ENCODE results near the gene NAV2. TPM values are rescaled to one million over a fixed set of nuclear protein-coding genes. Genes with fewer than 3 reads are reported as not detected.
A peak's percentile ranks its signal among the peaks of the same experiment; 100 is the strongest.

Gene NAV2
- total RNA-seq, 1 donor from 2014 or later, result 33.2 TPM

DNA sequence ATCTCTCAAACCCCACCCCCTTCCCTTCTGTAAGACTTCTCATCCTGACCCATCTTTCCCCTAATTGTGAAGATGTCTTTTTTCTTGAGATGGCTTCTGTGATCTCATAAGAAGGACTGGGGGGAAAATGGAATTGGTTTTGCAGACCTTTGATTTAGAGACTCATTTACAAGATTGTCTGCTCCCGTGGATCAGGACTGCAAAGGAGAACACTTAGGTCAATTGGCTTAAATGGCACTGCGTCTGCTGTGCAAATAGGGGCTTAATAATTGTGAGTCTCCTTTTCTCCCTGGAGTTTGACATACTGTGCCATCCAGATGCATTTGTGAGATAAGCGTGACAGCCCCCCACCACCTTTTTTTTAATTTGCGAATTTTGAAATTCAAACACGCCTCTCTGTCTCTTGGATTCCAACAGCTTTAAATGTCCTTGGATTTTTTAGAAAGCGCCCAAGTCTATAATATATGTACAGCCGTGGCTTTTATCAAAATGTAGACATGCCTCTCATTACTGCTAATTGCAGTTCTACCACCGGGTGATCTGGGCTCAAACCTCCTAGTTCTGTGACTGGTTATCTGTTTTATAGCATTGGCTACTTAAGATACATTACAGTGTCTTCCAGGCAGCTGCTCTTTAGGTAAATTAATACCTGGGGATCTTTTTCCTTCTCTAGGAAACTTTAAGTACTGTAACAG is 297.7 kb downstream of the NAV2 start:
- DNase-seq (ENCODE audit: low spot score), result no peak
- no peak for ATAC-seq
- intact Hi-C loops (cut with DNase I), result no loop called here

DNA sequence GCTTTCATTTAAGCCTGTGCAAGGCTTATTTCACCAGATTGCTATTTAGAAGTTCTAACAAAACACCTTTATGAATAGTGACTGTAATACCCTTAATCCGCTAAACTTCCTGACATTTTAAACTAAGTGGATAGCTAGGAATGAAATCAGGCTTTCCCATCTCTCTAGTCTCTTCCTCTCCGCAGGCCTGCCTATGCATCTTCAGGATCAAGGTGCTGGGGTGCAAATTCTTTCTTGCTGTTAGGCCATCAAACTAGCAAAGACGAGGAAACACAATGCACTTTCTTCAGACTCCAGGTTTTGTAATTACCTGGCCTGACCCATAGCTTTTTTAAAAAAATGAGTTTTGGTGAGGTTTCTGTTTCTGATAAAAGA is 298.2 kb downstream of the NAV2 start:
- no peak for DNase-seq (ENCODE audit: low spot score)
- intact Hi-C loops (cut with DNase I), result no loop called here
- ATAC-seq, result no peak

DNA sequence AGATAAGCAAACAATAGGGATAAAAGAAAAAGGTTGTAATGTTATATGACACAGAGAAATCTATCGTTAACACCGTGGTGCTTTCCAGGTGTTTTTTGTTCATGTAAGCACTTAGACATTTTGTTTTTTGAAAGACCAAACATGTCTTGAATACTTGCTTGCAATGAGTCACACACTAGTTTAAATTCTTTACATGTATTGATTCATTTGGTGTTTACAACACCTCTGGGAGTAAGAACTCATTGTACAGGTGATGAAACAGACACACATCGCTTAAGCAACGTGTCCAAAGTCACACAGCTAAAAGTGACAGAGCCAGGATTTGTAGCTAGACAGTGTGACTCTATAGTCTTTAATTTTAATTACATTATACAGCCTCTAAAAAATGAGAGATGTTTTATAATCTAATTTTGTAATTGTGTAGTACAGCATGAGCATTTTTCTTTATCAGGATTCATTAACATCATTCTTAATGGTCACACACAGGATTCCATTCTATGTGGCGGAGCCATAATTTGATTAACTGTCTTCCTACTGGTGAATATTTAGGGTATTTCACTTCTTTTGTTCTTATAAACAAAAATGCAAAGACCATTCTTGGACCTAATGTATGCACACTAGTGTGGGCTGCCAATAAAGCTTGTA is 298.8 kb downstream of the NAV2 start:
- ATAC-seq, result no peak
- no peak for DNase-seq (ENCODE audit: low spot score)
- intact Hi-C loops (cut with DNase I), result no loop called here

DNA sequence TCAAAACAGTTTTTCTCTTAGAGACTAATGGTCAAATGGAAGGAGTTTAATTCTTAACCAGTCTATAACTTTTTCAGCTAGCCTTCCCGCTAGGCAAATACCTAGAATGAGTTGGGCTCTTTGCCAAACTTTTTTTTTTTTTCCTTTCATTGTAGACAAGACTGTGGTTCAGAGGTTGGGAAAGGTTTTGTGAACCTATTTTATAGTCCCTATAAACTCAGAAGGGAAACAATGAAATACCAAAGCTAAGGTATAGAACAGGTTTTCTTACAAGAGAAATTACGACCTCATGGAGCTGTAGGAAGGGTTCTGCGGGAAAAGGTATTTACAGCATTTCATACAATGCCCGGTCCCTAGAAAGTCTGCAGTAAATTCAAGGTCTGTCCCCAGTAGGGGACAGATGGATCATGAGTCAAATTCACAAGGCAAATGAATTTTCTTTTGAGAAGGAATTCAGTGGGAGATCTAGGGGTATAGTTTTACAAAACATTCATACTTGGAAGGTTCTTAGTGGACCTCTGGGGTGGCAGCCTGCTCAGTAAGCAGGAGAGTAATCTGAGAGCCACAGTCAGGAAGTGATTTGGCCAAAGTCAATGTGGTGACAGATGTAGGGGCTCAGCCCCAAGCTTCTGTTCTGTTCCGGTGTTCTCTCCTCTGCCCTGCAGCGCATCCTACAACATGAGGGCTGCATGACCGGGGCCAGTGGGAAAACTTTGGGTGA is 300.9 kb downstream of the NAV2 start:
- no peak for ATAC-seq
- intact Hi-C loops (cut with DNase I), result no loop called here

DNA sequence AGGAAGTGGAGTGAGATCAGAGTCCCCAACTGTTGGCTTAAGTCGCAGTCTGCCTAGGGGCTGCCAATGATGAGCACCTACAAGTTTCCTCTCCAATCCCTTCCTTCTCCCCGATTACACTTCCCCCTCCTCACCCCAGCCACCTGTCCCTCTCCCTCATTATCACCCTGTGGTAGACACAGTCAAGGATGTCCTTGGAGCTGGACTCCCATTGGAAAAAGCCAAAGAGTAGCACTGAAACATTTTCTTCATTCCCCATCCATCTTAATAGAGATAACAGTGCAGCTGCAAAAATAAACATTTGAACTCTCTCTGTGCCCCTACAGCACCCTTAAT is 301.4 kb downstream of the NAV2 start:
- DNase-seq (ENCODE audit: low spot score) (no peak), ATAC-seq (no peak)
- intact Hi-C loops (cut with DNase I), result no loop called here

More for the DNA sequence above, 300.9 kb downstream of the NAV2 start:
- no peak for DNase-seq (ENCODE audit: low spot score)

DNA sequence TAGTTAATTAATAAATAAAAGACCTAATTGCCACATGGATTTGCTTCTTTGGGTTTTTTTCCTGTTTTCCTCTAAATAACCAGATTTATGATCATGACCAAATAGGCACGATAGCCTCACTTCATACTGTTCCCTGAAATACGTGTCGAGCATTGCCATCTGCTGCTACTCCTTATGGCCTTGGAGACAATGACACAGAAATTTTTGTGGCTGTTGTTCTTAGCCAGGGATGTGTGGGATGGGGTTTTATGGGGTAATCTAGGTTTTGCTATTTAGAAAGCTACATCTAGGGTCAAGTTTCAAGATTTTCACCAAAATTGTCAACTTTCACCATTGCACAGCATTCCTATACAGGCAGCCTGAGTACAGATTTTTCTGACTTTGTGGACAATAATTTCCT is 302.5 kb downstream of the NAV2 start:
- ATAC-seq, result no peak
- intact Hi-C loops (cut with DNase I), result no loop called here
- no peak for DNase-seq (ENCODE audit: low spot score)

DNA sequence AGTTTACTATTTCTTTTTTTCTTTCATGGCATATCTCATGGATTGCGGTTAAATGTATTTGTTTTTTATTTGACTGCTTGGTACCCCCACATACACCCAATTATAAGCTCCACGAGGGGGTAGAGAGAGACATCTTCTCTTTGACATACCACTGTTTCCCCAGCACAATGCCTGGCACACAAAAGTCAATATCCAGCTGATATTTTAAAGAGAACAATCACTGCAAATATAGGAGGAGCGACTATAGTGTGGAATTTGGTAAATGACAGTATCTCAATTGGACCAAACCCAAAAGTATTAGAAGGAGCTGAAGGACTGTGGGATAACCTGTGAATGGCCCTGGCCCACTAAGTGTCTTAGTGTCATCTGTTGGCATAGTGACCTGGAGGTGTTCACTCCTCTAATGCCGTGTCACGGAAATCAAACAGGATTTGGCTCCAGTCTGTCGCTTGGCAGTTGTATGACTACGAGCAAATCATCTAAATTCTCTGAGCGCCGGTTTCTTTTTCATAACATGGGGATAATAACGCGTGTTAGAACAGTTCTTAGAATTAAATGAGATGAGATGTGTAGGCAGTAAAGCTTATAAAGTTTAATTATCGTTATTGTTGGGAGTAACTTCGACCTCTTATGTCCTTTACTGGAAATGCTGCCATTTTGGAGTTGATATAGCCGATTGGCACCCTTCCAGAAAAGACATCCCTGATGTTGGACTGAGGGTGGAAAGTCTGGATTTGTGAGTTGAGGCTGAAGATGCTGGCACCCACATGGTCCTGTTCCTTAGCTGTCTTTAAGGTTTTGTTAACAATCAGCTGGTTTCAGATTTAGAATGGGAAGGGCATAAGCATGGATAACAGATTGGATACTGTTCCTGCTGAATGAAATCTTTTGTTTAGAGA is 303.1 kb downstream of the NAV2 start:
- DNase-seq (ENCODE audit: low spot score) (no peak), ATAC-seq (no peak)
- intact Hi-C loops (cut with DNase I), result no loop called here

DNA sequence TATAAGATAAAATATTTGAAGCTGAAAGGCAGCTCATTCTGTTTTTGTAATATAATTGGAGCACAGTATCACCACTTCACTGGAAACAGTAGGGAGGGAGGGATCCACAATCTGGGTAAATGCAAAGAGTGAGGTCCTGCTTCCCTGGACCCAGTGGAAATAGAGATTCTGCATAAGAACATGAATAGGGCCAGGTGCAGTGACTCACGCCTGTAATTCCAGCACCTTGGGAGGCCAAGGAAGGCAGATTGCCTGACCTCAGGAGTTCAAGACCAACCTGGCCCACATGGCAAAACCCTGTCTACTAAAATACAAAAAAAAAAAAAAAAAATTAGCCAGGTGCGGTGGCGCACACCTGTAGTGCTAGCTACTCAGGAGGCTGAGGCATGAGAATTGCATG is 303.9 kb downstream of the NAV2 start:
- intact Hi-C loops (cut with DNase I), result no loop called here
- no peak for DNase-seq (ENCODE audit: low spot score)
- ATAC-seq, result no peak

DNA sequence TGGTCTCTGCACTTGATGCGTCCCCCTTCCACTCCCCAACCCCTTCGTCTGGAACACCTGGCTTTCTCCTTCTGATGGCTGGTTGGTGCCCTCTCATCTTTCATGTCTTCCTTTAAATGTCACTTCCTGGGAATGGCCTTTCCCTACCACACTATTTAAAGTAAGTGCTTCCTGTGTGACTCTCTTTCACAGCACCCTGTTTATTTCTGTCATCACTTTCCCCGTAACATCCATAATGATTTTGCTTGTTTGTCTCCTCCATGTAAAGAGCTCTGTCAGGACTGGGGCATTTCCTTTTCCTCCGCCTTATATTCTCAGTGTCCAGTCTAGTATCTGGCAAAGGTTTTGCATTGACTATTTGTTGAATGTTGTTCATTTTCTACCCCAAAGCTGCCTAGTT is 304.7 kb downstream of the NAV2 start:
- intact Hi-C loops (cut with DNase I), result no loop called here
- ATAC-seq, result no peak
- no peak for DNase-seq (ENCODE audit: low spot score)

DNA sequence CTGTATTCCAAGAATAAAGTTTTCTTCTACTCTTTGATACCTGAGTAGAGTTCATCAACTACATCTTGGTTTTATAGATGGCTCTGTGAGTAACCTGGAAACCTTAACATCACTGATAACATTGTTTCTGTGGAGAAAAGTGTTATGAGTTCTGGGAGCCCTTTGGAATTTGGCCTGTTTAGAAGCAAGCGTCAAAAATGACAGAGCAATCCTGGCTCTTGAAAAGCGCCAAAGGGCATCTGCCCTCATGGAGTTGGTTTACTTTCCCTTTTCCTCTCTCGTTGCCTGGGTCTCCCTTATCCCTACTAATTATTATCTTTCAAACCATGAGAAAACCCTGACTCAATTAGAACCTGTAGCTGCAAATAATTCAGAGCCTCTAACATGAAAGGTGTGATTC is 307.6 kb downstream of the NAV2 start:
- ATAC-seq (no peak), DNase-seq (ENCODE audit: low spot score) (no peak)
- intact Hi-C loops (cut with DNase I), result no loop called here

DNA sequence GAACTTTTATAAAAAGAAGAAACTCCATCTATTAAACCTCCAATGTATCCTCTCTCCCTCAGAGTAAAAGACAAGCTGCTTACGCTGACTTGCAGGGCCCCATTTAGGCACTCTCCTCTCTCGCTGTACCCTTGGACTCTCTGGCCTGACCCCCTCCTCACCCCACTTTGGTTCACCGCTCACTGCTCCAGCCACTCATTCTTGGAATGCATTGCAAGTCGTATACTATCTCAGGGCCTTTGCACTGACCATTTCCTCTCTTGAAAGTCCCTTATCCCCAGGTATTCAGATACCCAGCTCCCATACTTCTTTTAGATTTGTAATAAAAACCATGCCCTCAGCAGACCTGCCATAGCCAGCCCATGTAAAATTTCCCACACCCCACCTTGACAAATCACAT is 308.1 kb downstream of the NAV2 start:
- ATAC-seq, result no peak
- no peak for DNase-seq (ENCODE audit: low spot score)
- intact Hi-C loops (cut with DNase I), result no loop called here

DNA sequence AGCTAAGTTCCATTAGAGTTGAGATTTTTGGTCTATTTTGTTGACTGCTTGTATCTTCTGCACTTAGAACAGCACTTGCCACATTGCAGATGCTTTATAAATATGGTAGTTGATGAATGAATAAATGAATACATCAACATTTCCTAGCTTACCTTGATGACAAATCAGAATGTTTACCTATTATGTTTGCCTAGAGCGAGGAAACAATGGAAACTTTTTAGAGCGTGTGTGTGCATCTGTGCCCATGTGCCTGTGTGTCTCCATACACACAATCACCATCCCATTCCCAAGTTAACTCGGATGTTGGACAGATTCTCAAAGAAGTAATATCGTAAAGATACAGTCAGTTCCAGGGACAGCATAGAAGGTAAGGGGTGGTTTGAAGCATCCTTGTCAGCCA is 308.6 kb downstream of the NAV2 start:
- ATAC-seq (no peak), DNase-seq (ENCODE audit: low spot score) (no peak)
- intact Hi-C loops (cut with DNase I), result no loop called here

DNA sequence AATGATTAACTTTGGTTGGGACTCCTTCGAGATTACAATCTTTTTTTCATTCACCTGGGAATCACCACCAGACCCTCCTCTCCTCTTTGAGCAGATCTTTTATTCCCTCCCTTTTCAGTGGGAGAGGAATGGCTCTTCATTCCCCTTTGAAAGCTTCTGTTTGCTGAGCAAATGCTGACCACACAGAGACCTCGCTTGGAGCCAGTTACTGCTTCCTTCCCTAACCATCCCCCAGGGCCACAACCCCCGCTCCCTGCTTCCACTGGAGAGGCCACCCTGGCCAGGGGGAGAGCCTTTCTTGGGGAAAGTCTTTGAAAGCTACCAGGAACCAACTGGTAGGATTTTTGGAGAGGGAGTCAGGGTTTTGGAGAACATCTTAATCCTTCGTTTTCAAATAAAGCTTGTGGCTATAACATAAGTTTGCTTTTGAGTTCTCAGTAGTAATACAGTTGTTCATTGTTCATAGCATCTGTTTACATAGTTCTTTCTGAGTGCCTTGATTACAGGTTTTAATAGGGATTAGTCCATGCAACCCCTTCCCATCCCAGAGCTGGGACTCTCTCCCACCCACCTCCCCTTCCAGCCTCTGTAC is 309.2 kb downstream of the NAV2 start:
- intact Hi-C loops (cut with DNase I), result no loop called here
- DNase-seq (ENCODE audit: low spot score) (no peak), ATAC-seq (no peak)

DNA sequence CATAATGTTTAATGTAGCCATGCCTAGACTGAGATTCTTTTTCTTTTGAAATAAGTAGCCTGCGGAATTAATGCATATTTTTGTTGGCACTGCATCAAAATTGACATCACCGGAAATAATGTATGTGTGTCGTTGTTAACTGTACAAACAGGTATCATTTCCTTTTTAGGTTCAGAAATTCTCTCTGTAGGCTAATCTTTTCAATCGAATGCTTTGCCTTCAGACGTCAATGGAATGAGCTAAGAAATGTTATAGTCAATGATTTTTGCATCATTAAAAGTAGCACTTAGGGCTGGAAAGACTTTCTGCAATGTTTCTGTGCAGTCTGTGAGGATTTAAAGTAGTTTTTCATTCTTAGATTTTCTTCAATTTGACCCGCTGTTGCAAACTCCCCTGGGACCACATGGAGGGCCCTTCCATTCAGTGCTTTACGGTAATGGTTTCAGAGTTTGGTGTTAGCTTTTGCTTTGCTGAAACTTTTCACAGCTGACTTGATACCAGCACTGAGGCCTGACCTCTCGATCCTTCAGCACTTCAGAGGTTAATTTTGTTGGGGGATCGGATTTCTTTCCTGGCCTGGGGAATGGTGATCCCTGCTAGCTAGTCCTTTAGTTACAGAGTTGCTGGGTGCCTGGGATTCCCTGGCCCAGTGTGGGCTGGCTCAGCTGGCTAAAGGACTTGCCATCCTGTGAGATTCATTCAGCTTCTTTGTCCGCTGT is 309.9 kb downstream of the NAV2 start:
- peak; percentile 54 for ATAC-seq
- intact Hi-C loops (cut with DNase I), result no loop called here
- no peak for DNase-seq (ENCODE audit: low spot score)

DNA sequence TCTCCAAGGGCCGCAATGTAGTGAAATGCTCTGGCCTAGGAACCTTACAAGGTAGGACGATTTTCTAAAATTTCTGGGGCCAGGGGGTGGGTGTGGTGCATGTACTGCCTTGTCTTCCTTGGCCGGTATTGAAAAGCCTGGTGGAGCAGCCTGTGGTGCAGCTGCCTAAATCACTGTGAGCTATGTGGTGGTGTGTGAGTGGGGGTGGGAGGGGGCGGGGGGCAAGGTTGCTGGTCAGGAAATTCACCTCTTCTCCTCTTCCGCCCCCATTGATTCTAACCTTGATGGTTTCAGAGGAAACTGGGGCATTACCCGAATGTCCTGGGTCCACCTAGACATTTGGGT is 310.4 kb downstream of the NAV2 start:
- intact Hi-C loops (cut with DNase I), result no loop called here
- ATAC-seq (no peak), DNase-seq (ENCODE audit: low spot score) (no peak)

DNA sequence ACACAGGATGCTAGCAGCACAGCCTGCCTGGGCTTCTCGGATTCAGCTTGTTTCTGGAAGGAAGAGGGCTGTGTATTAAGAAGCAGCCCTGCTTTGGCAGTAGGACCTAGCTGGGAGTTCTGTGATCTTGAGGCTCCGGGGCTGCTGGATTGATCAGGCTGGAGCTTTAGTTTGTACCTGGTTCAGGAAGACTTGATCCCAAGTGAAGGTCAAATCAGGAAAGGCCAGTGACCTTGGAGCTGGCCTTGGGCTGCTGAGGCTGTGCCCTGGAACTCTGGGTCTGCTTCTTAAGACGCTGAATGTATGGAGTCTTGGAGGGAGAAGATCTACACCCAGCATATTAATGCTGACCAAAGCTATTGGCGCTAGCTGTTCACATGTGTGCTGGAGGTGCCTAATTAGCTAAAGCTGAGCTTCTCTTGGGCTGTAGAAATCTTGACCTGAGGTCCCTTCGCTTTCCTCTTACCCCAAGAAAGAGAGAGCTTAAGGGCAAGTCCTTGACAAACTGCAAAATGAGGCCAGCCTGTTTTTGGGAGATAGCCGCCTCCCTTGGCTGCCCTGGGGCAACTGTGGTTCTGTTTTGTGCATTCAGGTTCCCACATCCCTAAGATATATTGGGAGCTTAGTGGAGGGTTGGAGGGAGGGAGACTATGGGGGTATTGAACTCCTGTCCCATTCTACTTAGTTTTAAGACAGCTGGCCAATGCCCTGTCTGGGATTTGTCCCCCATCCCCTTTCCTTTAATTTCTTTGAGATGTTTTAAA is 311.7 kb downstream of the NAV2 start:
- intact Hi-C loops (cut with DNase I), result no loop called here
- DNase-seq (ENCODE audit: low spot score), result no peak
- ATAC-seq, result no peak

DNA sequence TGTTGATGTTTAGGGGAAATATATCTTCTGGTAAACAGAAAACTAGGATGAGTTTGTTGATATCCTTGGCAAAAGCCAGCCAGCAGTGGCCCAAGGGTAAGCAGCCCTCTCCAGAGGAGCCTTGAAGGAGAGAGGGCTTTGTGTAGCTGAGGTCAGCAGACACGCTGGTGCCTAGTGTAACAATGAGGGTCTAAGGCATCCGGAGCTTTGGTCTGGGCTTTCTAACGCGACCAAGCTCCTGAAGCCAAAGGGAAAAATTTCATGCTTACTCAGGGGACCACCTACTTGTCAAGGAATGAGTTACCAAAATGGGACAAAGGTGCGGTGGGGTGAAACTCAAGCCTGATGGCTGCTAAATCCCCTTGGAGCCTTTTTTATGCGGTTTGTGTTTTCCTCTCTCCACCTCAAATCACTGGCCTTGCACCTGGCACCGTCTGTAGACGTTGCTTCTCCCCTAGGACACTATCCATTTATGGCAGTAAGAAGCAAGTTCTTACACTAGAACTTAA is 312.7 kb downstream of the NAV2 start:
- intact Hi-C loops (cut with DNase I), result no loop called here
- no peak for ATAC-seq
- no peak for DNase-seq (ENCODE audit: low spot score)
